Measurements from ENCODE around the gene PTH1R. TPM values are rescaled to one million over a fixed set of nuclear protein-coding genes. Genes with fewer than 3 reads are reported as not detected.

PTH1R gene
- total RNA-seq, 2 donors from 2014 or later = 1.3 to 10.8 TPM

- peaks cover 15% of the 10 kb centered on the region for H3K4me1 ChIP-seq (replicated peaks)
Observed at GRCh38 chr3:46952813-46953212, 75.3 kb downstream of the PTH1R start.

More at GRCh38 chr3:46952813-46953212, 75.3 kb downstream of the PTH1R start:
- TF ChIP-seq CTCF (IDR thresholded peaks at IDR 0.05) (no peak), POLR2AphosphoS5 (IDR thresholded peaks at IDR 0.05) (no peak), POLR2A (IDR thresholded peaks at IDR 0.05) (no peak)
- Histone ChIP-seq H3K36me3 (no peaks in the 10 kb centered on the region), H3K27ac (no peak overlapping the region), H3K27me3 (replicated peaks; ENCODE audit: insufficient read depth) (no peaks in the 10 kb centered on the region), H3K9me3 (no peaks in the 10 kb centered on the region), H3K4me3 (no peak overlapping the region)
- no peak for DNase-seq (ENCODE audit: low spot score)
- 77% methylated on average over 2 of the region's 2 CpGs for WGBS
- intact Hi-C loops (cut with DNase I) = no loop called here

Small RNA genes lying within 50 kb of the gene (small RNA-seq; reads per million reads assigned to genes)
- gene AC109583.2 = 0 reads per million in 2 donors

Other genes starting within 250 kb of the PTH1R start
- 10 to 100 TPM in 1 of 2 donors, 1 to 10 TPM in 1; 8.1 to 18.9 TPM for gene ALS2CL, start 184.0 kb upstream of the PTH1R start, total RNA-seq
- gene TMIE, start 176.3 kb upstream of the PTH1R start, total RNA-seq = 1 to 10 TPM in 1 of 2 donors, under 1 TPM in 1; 0.18 to 1.6 TPM
- under 1 TPM; 0.14 to 0.80 TPM for gene PRSS50, start 159.9 kb upstream of the PTH1R start, total RNA-seq
- 1 to 10 TPM in 1 of 2 donors, not detected in 1; 1.9 TPM for gene MYL3, start 14.3 kb upstream of the PTH1R start, total RNA-seq
- 10 to 100 TPM; 34.6 to 78.7 TPM for gene CCDC12, start 99.0 kb downstream of the PTH1R start, total RNA-seq
- 10 to 100 TPM; 25.8 to 53.5 TPM for gene NBEAL2, start 101.9 kb downstream of the PTH1R start, total RNA-seq

Measured in prostate gland (tissue), 2 donors.